Esophagus squamous epithelium (tissue), 4 donors: Measurements from ENCODE around the gene RPA3.

ENCODE experiments used
- POLR2A ChIP-seq, 4 donors: fragments of 450-650 bp; IDR thresholded peaks; one replicate each; pipeline ENCODE4 v1.6.1; 2017; ENCODE audit warnings: antibody characterized with exemption in 4 of 4, mild to moderate bottlenecking in 4 of 4, moderate library complexity in 3 of 4
- TF ChIP-seq, protein P1 (sequence below), 6 experiments: fragments of 450-650 bp in 4 of 6; fragments of 200-600 bp in 2 of 6; sonication (generic) in 2 of 6; IDR thresholded peaks; one replicate each; pipeline ENCODE4 v1.5.1; 2016 to 2019; ENCODE audit warnings: antibody characterized with exemption in 6 of 6, mild to moderate bottlenecking in 4 of 6, moderate library complexity in 4 of 6

DNA sequence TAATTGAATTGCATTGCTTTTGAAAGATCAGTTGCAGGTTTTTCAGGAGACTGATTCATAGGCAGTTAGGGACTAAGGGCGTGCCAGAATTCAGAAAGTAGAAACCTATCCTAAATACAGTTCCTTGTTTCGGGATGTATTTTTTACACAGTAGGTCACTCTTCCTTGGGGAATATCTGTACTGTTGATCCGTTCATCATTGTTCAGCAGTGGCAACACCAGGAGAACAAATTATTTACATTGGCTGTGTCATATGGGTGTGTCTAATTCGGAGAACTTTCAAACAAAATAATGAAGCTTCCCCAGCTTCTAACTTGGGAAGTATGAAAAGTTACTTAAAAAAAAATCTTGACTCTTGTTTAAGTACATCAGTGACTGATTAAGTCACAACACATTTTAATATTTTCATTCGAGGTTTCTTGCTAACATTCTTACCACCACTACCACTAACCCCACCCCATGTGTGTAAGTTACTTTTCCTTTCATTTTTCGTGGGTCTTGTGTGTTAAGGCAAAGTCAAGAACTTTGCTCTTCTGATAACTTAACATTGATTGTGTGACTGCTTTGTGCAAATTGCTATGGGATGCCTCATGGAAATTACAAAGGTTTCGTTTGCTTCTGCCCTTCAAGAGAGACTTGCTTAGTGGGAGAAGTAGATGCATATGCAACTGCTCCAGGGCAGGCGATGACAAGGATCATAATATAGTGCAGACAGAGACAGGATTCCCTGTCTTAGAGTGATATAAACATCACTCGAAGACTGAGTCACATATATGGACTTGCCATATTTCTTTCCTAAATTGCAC, 43.8 kb upstream of the RPA3 start:
- TF ChIP-seq POLR2A (IDR thresholded peaks at IDR 0.05), result no peak
- TF ChIP-seq, protein P1, sequence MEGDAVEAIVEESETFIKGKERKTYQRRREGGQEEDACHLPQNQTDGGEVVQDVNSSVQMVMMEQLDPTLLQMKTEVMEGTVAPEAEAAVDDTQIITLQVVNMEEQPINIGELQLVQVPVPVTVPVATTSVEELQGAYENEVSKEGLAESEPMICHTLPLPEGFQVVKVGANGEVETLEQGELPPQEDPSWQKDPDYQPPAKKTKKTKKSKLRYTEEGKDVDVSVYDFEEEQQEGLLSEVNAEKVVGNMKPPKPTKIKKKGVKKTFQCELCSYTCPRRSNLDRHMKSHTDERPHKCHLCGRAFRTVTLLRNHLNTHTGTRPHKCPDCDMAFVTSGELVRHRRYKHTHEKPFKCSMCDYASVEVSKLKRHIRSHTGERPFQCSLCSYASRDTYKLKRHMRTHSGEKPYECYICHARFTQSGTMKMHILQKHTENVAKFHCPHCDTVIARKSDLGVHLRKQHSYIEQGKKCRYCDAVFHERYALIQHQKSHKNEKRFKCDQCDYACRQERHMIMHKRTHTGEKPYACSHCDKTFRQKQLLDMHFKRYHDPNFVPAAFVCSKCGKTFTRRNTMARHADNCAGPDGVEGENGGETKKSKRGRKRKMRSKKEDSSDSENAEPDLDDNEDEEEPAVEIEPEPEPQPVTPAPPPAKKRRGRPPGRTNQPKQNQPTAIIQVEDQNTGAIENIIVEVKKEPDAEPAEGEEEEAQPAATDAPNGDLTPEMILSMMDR (IDR thresholded peaks at IDR 0.05), result no peak
